Activated CD4-positive, alpha-beta T cell treated with anti-CD3 and anti-CD28 coated beads for 4 hours (primary cell): ENCODE measurements around the gene OOEP.
A peak's percentile ranks its signal among the peaks of the same experiment; 100 is the strongest.
"Not testable (repeated sequence)": the region's sequence is repeated elsewhere in the genome, so short reads cannot be mapped to it uniquely, and the experiment has no call there.

Source experiments
- DNase-seq, 2 donors: peaks; one replicate each; pipeline ENCODE4 v3.0.0-alpha.2; 2020

OOEP gene

GRCh38 chr6:73369563-73369962, at the start of gene OOEP:
Gene OOEP (minus strand): TSS chr6:73369897. CDS start chr6:73369792, 105 bp downstream.
- DNase-seq = no peak

- no peak for DNase-seq
Observed at GRCh38 chr6:73418081-73418741, 48.5 kb upstream of the OOEP start.

- DNase-seq = no peak
Observed at GRCh38 chr6:73413102-73413501, 43.4 kb upstream of the OOEP start.

- DNase-seq = no peak
Observed at GRCh38 chr6:73409395-73409794, 39.7 kb upstream of the OOEP start.

GRCh38 chr6:73400656-73401055, 31.0 kb upstream of the OOEP start:
- no peak for DNase-seq

GRCh38 chr6:73395875-73396274, 26.2 kb upstream of the OOEP start:
- no peak for DNase-seq

GRCh38 chr6:73394577-73395354, 25.1 kb upstream of the OOEP start, which contains the start of gene DDX43:
Gene DDX43 (plus strand): TSS chr6:73394828. CDS start chr6:73394906, 78 bp downstream.
- peak in 1 of 2 donors; percentile 23 for DNase-seq

- DNase-seq = no peak
Observed at GRCh38 chr6:73393278-73393677, 23.6 kb upstream of the OOEP start.

GRCh38 chr6:73392188-73392587, 22.5 kb upstream of the OOEP start:
- not testable (repeated sequence) for DNase-seq

GRCh38 chr6:73391675-73392074, 22.0 kb upstream of the OOEP start:
- DNase-seq = no peak

- no peak for DNase-seq
Observed at GRCh38 chr6:73389854-73390253, 20.2 kb upstream of the OOEP start.

- DNase-seq = peak; percentile 47 to 55
Observed at GRCh38 chr6:73388800-73389512, 19.3 kb upstream of the OOEP start.

- DNase-seq = no peak
Observed at GRCh38 chr6:73388433-73388799, 18.7 kb upstream of the OOEP start.

- DNase-seq = no peak
Observed at GRCh38 chr6:73382462-73383113, 12.9 kb upstream of the OOEP start.

GRCh38 chr6:73381531-73381930, 11.8 kb upstream of the OOEP start:
- DNase-seq = not testable (repeated sequence)

GRCh38 chr6:73377225-73377624, 7.5 kb upstream of the OOEP start:
- no peak for DNase-seq

GRCh38 chr6:73375216-73375615, 5.5 kb upstream of the OOEP start:
- no peak for DNase-seq

- DNase-seq = no peak
Observed at GRCh38 chr6:73372516-73372915, 2.8 kb upstream of the OOEP start.

GRCh38 chr6:73371984-73372383, 2.3 kb upstream of the OOEP start:
- DNase-seq = no peak

- no peak for DNase-seq
Observed at GRCh38 chr6:73369157-73369556, 540 bp downstream of the OOEP start.

GRCh38 chr6:73368675-73369074, 1.0 kb downstream of the OOEP start:
- no peak for DNase-seq

- DNase-seq = no peak
Observed at GRCh38 chr6:73367761-73368355, 1.8 kb downstream of the OOEP start.

- DNase-seq = no peak
Observed at GRCh38 chr6:73364549-73364948, 5.1 kb downstream of the OOEP start.
